Measurements from ENCODE around the gene C5AR2. TPM values are rescaled to one million over a fixed set of nuclear protein-coding genes. Genes with fewer than 3 reads are reported as not detected.

The C5AR2 gene
- total RNA-seq, 1 donor = not detected

DNA sequence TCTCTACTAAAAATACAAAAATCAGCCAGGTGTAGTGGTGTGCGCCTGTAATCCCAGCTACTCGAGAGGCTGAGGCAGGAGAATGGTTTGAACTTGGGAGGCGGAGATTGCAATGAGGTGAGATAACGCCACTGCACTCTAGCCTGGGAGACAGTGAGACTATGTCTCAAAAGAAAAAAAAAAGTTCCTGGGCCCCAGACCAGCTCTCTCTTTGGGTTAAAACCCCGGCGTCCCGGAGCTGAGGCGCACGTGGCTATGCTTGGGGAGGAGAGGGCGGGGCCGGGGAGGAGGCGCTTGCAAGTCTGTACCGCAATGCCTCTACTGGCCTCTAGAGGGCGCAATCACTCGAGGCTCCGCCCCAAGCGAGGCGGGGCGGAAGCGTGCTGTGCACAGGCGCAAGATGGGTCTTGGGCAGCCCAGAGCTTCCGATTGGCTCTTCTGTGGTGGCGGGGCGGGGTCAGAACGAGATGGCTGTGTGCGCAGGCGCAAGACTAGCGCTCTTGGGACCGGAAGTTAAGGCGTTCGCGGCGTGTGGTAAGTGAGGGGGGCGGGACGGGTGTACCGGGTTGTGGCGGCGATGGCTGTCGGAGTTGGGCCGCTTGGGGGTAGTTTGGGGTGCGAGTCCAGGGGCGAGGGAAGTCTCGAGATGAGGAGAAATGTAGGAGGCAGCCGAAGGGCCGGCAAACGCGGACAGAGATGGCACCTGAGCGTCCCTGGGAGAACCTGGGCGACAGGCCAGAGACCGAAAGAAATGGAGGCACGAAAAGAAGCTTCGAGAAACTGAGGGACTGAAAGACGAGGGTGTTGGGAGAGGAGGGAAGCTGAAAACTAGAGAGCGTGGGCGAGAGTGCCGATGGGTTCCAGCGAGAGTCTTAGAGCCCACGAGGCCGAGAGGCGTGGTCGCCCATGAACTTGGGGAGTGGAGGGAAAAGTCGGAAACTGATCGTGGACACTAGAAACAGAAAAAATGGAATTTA is 17.1 kb downstream of the C5AR2 start, which contains the start of gene DHX34:
Gene DHX34 (plus strand): TSS at position 497 of the 977 bp plus-strand sequence. CDS start 3,716 bp downstream, outside the sequence.
- peak within 1 kb of the TSS; percentile 100 for H3K4me3 ChIP-seq (ENCODE audit: low read depth, low read length)
- peak; percentile 99 for DNase-seq (ENCODE audit: low read depth)
- TF ChIP-seq, protein P1, sequence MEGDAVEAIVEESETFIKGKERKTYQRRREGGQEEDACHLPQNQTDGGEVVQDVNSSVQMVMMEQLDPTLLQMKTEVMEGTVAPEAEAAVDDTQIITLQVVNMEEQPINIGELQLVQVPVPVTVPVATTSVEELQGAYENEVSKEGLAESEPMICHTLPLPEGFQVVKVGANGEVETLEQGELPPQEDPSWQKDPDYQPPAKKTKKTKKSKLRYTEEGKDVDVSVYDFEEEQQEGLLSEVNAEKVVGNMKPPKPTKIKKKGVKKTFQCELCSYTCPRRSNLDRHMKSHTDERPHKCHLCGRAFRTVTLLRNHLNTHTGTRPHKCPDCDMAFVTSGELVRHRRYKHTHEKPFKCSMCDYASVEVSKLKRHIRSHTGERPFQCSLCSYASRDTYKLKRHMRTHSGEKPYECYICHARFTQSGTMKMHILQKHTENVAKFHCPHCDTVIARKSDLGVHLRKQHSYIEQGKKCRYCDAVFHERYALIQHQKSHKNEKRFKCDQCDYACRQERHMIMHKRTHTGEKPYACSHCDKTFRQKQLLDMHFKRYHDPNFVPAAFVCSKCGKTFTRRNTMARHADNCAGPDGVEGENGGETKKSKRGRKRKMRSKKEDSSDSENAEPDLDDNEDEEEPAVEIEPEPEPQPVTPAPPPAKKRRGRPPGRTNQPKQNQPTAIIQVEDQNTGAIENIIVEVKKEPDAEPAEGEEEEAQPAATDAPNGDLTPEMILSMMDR (IDR thresholded peaks at IDR 0.05; ENCODE audit: insufficient read depth, low read depth, low read length) = peak; percentile 95

DNA sequence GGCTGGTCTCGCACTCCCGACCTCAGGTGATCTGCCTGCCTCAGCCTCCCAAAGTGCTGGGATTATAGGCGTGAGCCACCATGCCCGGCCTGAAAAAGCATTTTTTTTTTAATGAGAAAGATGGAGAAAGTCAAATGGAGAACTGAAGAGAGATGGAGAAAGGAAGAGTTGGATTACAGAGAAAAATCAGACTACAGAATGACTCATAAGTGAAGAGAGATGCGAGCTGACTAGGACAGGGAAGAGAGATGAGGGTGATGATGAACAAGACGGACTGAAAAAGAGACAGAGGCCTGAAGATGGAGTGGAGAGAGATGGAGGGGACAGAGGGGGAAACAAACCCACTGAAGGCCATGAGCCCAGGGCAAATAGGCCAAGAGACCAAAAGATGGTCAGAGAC is 18.7 kb downstream of the C5AR2 start:
- DNase-seq (ENCODE audit: low read depth) = no peak
- no peak overlapping the region for H3K4me3 ChIP-seq (ENCODE audit: low read depth, low read length)
- TF ChIP-seq, protein P1 (IDR thresholded peaks at IDR 0.05; ENCODE audit: insufficient read depth, low read depth, low read length) = no peak

DNA sequence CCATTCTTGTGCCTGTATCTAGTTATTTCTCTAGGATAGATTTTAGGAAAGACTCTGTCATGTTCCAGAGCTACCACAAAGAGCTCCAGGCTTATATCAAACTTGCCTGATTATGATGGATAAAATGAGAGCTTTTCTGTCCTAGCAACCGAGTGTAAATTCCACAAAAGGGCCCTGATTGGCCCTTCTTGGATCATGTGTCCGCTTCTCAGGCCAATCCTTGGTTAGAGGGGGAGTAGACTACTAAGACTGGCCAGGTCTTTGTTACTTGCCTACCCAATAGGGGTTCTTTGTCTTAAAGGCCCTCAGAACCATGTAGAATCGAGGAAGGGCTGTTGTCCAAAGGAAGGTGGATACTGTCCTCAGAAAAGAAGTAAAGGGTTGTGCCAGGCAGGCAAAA is 19.6 kb downstream of the C5AR2 start:
- peak; percentile 24 for DNase-seq (ENCODE audit: low read depth)
- H3K4me3 ChIP-seq (ENCODE audit: low read depth, low read length) = no peak overlapping the region
- TF ChIP-seq, protein P1 (IDR thresholded peaks at IDR 0.05; ENCODE audit: insufficient read depth, low read depth, low read length) = no peak

DNA sequence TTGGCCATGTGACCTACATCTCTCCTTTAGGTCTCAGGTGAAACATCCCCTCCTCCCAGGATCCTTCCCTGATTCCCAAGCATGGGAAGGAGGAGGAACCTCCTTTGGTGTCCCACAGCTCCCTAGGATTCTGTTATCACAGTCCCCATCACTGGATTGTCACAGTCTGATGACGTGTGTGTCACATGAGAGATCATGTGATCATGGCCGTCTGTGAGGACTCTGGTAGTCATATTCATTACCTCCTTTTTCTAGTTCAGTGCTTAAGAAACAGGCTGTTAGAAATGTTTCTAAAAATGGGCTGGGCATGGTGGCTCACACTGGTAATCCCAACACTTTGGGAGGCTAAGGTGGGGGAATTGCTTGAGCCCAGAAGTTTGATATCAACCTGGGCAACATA is 20.1 kb downstream of the C5AR2 start:
- TF ChIP-seq, protein P1 (IDR thresholded peaks at IDR 0.05; ENCODE audit: insufficient read depth, low read depth, low read length) = no peak
- H3K4me3 ChIP-seq (ENCODE audit: low read depth, low read length) = no peak overlapping the region
- DNase-seq (ENCODE audit: low read depth) = no peak

DNA sequence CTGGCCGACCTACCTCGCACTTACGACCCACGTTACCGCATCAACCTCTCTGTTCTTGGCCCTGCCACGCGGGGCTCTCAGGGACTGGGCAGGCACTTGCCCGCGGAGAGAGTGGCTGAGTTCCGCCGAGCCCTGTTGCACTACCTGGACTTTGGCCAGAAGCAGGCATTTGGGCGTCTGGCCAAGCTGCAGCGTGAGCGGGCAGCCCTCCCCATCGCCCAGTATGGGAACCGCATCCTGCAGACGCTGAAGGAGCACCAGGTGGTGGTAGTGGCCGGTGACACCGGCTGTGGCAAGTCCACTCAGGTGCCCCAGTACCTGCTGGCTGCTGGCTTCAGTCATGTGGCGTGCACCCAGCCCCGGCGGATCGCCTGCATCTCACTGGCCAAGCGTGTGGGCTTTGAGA is 21.3 kb downstream of the C5AR2 start:
- H3K4me3 ChIP-seq (ENCODE audit: low read depth, low read length) = no peak overlapping the region
- TF ChIP-seq, protein P1 (IDR thresholded peaks at IDR 0.05; ENCODE audit: insufficient read depth, low read depth, low read length) = no peak
- no peak for DNase-seq (ENCODE audit: low read depth)

DNA sequence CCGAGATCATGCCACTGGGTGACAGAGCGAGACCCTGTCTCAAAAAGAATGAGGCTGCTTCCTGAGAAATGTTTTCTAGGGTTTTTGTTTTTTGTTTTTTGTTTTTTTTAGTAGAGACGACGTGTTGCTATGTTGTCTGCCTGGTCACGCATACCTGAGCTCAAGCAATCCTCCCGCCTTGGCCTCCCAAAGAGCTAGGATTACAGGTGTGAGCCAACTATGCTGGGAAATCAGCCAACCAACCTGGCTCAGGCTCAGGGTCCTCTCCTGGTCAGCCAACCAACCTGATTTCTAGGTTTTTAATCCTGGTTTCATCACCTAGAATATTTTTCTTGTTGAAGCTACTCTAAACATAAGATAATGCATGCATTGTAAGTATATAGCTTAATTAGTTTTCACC is 24.9 kb downstream of the C5AR2 start:
- TF ChIP-seq, protein P1 (IDR thresholded peaks at IDR 0.05; ENCODE audit: insufficient read depth, low read depth, low read length) = no peak
- H3K4me3 ChIP-seq (ENCODE audit: low read depth, low read length) = no peak overlapping the region
- no peak for DNase-seq (ENCODE audit: low read depth)

Measured in fibroblast of villous mesenchyme (primary cell).